GM18499 (cell line): ENCODE data around the gene RBM6.
A peak's percentile ranks its signal among the peaks of the same experiment; 100 is the strongest.
"Not testable (repeated sequence)": the region's sequence is repeated elsewhere in the genome, so short reads cannot be mapped to it uniquely, and the experiment has no call there.

Experiments used
- ATAC-seq: cut with Tn5 transposase; IDR thresholded peaks from one replicate; pipeline ENCODE4 v1.9.1; 2021; ENCODE audit warnings: moderate number of reproducible peaks; ENCODE audit not compliant: insufficient read depth, unreplicated experiment

Gene RBM6

DNA sequence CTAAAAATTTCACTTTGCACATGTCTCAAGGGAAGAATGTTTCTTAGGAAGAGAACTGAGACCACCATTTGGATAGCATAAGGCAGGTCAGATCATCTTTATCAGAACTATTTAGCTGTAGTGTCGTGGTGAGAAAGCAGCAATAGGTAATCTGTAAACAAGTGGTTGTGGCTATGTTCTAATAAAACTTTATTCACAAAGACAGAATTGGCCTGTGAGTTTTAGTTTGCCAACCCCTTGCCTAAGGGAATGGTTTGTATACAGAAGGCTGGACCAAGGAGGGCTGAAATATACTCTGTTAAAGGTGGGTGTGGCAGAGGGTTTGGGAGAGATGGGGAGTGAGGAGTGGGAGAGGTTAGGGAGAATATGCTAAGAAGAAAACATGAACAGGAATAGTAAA lies 138.1 kb downstream of the RBM6 start:
- no peak for ATAC-seq

DNA sequence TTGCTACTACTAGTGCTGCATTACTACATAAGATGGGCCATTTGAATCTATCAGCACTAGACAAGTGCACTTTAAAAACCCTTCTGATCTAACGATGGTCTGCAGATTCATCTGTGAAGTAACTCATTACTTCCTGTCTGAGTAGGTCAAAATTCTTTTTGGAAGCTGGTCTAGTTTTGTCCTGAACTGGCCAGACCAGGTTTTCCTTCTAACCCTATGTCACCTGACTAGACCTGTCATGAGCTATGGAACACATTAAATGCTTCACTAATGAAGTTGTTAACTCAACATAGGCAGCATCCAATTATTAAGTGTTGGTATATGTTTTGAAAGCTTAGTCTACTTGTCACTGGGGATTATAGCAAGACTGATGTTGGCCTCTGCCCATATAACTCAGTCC lies 138.7 kb downstream of the RBM6 start:
- no peak for ATAC-seq

DNA sequence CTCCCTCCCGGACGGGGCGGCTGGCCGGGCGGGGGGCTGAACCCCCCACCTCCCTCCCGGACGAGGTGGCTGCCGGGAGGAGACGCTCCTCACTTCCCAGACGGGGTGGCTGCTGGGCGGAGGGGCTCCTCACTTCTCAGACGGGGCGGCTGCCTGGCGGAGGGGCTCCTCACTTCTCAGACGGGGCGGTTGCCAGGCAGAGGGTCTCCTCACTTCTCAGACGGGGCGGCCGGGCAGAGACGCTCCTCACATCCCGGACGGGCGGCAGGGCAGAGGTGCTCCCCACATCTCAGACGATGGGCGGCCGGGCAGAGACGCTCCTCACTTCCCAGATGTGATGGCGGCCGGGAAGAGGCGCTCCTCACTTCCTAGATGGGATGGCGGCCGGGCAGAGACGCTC lies 145.0 kb downstream of the RBM6 start:
- ATAC-seq: not testable (repeated sequence)

DNA sequence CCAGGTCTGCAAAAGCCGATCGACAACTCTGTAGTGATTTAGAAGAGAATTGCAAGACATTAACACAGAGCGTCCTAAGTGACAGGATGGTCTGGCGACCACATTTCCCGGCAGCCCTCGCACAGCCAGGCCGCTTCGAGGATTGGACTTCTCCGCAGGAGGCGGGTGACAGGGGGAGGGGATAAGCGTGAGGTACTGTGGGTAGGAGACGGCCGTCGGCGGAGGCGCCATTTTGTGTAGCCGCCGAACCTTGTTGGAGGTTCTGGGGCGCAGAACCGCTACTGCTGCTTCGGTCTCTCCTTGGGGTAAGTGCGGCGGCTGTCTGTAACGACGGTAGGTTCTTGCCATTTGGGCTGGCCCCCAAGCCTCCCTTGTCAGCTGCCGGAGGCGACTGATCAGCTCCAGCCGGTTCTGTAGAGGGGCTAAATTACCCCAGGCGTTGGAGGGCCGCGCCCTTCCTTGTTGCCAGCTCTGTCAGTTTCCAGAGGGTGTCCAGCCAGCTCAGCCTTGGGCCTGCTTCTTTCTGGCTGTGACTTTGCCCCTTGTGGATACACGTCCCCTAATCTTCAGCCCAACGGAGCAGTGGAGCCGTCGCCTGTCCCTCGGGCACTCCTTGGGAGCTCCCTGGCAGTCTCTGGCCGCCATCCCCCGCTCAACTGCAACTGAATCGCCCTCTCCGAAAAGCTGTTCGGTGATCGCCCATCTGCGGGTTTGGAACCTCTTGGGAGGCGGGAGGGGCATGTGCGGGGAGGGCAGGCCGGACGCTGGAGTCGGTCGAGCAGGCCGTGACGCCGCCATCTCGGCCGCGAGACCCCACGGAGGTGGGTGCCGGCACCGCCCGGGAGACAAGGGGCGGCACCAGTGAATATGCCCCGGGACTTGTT lies 149.0 kb downstream of the RBM6 start, which contains the start of gene RBM5:
RBM5 (plus strand) TSS at position 195 of the 884 bp plus-strand sequence. CDS start 1,516 bp downstream, outside the sequence.
- ATAC-seq: peak; percentile 88

DNA sequence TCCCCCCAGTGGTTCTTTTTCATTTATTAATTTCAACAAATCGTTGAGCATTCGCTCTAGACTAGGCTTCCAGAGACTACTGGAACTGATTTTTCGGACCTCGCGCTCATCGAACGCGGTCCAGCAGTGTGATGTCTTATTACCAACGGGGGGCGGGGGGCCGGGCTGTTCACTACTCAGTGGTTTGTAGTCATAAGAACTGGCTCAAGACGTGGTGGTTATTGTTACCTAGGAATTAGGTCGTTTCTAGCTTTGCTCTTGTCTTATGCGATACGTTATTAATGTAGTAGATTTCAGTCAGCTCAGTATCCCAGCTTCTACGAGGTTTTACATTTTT lies 149.6 kb downstream of the RBM6 start:
- no peak for ATAC-seq

DNA sequence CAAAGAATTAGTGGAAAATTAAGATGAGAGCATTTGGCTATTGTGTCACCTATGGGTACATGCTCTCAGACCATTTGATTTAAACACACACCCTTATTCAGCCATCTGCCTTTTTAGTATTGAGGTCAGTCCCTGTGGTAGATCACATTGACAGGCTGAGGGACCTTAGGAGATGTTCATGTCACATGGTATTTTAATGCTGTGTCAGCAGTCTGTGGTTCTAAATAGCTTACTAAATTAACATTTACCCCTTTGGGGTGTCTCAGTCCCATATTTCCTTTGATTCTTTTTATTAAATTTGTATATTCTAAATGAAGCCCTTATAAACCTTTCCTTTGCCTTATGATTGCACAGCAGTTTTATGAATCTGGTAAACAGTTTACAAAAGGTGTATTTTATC lies 151.0 kb downstream of the RBM6 start:
- ATAC-seq: no peak

DNA sequence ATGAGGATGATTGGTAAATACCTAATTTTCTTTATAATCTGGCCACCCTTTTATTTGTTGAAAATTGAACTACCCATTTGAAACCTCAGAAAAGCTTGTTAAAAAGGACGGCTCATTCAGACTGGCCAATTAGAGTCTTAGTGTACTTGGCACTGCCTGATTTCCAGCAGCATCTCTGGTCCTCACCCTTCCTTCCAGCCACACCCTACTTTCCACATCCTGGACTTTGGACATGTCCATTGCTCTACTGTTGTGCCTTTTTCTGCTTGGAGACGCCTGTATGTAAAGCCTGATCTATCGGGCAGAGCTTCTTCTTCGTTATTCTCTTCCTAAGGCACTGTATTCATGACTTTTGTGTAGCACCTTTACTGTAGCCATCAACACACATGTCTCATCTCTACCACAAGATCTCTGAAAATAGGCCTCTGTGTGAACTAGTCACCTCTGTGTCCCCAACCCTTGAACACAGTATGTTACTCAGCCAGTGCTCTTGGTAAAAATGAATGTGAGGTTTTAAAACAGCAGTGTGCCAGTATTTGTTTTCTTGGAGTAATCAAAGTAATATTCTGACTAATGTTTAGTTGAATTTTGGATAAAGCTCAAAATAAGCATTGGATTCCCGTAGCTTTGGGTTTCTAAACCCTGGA lies 155.5 kb downstream of the RBM6 start:
- ATAC-seq: no peak

DNA sequence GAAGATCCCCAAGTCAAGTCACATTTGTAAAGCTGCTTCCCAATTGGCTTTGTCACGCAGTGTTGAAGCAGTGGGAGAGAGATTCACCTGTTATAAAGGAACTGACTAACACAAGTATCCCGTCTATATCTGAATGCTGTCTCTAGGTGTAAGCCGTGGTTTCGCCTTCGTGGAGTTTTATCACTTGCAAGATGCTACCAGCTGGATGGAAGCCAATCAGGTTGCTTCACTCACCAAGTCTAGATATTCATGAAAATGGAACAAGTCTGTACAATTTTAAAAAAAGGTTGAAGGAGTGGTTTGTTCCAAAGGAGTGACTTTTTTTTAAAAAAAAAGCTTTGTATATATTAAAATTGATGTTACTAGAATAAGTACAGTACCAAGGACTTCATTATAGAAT lies 160.4 kb downstream of the RBM6 start:
- no peak for ATAC-seq

GRCh38 chr3:50100956-50101845 lies 161.3 kb downstream of the RBM6 start:
- ATAC-seq: no peak

DNA sequence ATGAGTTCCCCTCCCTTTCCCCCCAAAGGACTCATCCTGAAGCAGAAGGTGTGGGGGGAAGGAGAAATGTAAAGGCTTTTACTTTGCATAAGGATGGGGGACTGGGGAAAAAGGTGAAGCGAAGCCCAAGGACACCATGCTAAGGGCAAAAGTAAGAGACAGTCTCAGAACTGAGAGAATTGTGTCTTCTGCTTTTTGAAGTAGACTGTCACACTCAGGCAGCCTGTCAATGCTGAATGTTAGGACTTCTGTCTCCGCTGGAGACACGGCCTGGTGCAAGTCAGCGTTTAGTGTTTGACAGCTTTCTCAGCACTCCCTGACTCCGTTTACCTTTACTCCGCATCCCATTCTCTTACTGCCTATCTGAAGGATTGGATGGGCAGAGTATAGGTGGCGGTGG lies 162.6 kb downstream of the RBM6 start:
- no peak for ATAC-seq

DNA sequence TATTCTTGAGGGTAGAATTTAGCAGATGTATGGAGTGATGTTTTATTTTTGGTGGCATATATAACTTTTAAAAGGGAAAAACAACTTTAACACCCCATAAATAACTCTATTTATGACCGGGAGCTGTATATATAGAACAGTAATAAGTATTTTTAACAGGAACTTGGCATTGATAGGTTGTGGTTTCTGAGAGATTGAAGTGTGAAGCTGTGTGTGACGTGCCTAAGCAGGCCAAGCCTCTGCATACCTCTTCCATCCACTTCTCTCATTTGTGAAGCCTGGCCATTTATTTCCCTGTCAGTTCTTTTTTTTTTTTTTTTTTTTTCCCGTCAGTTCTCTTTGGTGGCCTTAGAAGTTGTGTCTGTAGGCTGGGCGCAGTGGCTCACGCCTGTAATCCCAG lies 171.8 kb downstream of the RBM6 start:
- ATAC-seq: no peak

- no peak for ATAC-seq
Observed at GRCh38 chr3:50112462-50112861, 172.5 kb downstream of the RBM6 start.

DNA sequence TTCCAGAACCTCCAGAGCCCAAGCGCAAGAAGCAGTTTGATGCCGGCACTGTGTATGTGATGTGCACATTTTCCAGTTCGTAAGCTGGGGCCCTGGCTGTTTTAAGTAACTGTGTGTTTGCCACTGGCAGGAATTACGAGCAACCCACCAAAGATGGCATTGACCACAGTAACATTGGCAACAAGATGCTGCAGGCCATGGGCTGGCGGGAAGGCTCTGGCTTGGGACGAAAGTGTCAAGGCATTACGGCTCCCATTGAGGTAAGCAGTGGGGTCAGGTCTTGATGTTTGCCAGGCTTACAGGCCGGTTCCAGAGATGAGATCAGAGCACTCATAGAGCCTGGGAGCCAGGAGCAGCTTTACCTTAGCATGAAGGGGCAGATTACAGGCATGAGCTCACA lies 177.2 kb downstream of the RBM6 start:
- no peak for ATAC-seq

- no peak for ATAC-seq
Observed at GRCh38 chr3:50118237-50118636, 178.3 kb downstream of the RBM6 start.

DNA sequence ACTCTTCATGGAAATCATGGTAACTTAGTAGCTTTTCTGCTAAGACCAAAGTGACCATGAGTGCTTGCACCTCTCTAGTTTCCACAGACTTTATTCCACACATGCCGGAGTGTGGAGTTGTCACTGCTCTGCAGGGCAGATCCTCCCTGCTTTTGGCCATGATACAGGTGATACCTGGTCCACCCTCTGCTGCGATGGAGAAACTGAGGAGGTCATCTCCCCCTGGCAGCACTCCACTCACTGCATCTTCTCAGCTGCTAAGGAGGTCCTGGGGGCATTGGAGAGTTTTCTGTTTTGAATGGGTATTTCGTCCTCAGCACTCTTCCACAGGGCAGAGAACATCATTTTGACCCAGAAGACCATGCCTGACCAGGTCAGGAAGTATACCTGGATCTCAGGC lies 179.8 kb downstream of the RBM6 start:
- ATAC-seq: no peak

DNA sequence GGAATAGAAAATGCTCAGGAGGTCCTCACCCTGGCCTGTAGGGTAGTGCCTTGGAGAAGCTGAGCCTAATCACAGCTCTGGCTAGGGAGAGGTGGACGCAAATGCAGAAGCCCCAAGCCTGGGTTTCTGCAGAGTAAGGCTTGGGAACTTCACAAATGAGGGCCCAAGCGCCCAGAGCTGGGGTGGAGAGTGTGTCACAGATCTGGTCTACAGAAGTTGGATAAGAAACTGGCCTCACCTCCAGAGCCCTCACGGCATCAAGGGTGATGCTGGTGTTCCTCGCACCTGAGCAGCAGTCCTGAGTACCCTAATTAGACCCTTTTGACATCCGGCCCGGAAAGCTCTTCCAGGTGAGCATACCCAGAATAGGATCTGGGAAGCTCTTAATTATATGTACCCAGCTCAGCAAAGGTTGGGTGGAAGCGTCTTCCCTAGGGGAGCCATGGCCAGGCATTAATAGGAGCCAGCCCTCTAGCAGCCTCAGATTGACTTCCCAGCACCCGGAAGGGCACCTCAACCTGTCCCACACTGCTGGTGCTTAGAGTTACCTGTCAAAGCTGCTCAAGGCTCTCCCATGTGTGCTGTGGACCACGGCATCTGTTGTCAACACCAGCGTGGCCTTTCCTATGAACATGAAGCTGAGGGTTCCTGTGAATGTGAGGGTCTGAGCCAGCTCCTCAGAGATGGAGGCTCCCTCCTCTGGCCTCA lies 180.6 kb downstream of the RBM6 start:
- ATAC-seq: no peak

DNA sequence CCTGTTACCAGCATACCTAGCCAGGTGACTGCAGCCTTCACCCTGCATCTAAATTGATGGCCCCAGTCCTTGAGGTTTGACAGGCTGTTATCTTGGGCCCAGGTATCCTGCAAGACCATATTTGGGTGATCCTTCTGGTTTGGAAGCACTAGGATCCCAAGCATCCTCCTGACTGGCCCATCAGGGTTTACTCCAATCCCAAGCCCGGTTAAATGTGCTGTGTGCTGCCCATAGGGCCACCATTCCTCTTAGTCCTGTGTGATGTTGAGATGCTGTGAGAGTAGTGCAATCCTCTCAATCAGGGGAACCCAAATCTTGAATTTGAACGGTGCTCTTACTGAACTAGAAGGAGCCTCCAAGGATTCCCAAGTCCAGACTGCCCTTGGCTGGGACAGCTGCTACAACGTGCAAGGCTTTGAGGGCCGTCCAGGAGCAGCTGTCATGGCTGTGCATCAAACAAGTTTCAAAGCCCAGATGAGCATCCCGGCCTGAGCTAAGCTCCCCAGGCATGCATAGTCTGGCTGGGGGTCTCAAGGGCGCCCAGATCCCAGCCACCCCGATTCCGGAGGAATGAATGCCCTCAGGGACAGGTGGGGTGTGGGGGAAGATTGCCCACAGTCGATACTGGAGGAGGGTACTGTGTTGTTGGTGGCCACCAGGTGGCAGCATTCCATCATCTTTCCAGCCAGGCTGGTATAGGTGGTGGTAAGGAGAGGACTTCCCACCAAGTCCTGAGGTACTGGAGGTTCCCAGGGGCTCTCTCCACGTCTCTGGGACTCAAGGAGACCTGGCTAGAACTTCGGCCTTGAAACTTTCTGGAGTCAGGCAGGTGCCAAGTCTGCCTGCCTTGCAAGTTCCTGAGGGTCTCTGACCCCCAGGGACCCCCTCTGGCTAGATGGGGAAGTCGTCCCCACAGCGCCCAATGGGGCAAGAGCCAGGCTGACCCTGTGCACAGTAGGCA lies 181.4 kb downstream of the RBM6 start:
- ATAC-seq: no peak

DNA sequence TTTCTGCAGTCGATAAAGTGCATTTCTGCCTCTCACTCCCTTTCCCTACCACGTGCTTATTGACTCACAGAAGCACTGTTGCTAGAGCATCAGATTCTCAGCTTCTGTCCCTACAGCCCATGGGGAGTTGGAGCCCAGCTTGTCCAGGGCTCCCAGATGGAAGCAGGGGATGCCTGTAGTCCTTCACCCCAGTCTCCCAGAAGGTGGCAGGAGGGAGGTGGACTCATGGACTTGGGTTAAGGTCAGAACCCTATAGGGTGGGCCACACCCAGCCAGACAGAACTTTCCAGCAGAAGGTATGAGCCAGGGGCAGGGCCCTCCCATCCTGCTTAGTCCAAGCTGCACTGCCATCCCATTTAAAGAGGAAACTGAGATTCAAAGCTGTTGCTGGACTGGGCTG lies 182.1 kb downstream of the RBM6 start:
- no peak for ATAC-seq
